ENCODE measurements around the gene SLC30A2.
"Not testable (repeated sequence)": the region's sequence is repeated elsewhere in the genome, so short reads cannot be mapped to it uniquely, and the experiment has no call there.

SLC30A2 gene

GRCh38 chr1:26045722-26046245 is at the start of gene SLC30A2:
Gene SLC30A2, minus strand, starts transcription at chr1:26046118. Its CDS starts 222 bp downstream, at chr1:26045896.
- no peak for DNase-seq (ENCODE audit: low read depth)

DNA sequence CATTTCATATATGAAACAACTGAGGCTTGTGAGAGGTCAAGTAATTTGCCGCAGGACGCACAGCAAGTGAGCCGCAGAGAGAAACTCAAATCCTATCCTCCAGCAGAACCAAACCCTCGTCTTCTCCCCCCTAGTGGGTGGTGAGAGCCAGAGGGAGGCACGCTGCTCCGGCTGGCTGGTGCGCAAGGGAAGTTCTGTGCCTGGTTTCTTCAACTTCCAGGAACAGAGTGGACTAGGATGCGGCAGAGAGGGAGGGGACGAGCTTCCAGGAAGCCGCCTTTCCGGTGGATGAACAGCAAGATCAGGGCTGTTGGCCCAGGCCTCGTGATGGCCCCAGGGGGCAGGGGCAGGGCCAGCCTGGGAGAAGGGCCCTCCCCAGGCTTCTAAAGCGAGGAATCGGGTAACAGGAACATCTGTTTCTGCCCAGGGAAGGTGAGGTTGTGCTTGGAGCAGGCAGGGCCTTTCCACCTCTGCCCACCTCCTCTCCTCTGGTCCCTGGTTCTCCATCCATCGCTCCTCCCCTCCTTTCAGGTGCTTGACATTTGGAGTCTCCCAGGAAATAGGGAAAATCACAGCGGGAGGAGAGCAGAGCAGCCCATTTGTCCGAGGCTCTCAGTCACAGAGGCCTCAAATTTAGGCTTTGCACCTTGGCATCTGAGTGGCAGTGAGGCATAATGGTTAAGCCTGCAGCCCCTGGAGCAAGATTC is 48.9 kb upstream of the SLC30A2 start:
- no peak for DNase-seq (ENCODE audit: low read depth)

GRCh38 chr1:26094076-26094669 is 48.3 kb upstream of the SLC30A2 start:
- DNase-seq (ENCODE audit: low read depth) = no peak

DNA sequence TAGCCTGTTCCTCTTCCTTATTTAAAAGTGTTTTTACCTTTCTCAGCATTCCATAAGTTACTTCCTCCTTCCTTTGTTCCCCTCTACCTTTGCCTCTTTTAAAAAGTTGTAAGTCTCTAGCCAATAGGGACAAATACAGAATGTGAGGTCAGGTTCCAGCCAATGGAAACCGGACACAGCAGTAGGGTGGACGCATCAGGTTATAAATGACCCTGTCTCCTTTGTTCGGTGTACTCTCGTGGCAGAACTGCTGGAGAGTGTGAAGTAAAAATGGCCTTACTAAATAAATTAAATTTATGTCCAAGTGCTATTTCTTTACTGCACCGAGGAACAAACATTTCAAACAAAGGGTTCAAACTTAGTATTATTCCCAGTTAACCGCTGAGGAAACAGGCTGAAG is 47.7 kb upstream of the SLC30A2 start:
- DNase-seq (ENCODE audit: low read depth) = not testable (repeated sequence)

DNA sequence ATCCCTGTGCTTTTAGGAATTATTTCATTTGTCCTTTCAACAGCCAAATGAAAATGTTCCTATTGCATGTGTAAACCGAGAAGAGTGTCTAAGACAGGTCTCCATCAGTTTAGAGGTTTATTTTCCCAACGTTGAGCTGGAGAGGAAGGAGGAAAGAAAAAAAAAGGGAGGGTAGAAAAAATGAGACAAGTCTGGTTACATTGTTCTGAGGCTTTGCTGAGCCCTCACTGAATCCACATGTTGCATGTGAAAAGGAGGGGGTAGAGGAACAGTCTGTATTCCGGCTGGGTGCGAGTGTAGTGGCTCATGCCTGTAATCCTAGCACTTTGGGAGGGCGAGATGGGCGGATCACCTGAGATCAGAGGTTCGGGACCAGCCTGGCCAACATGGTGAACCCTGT is 46.5 kb upstream of the SLC30A2 start:
- no peak for DNase-seq (ENCODE audit: low read depth)

- no peak for DNase-seq (ENCODE audit: low read depth)
Measured at GRCh38 chr1:26090893-26091292, 45.0 kb upstream of the SLC30A2 start.

GRCh38 chr1:26089125-26089524 is 43.2 kb upstream of the SLC30A2 start:
- DNase-seq (ENCODE audit: low read depth) = no peak

GRCh38 chr1:26084844-26085243 is 38.9 kb upstream of the SLC30A2 start:
- DNase-seq (ENCODE audit: low read depth) = no peak

DNA sequence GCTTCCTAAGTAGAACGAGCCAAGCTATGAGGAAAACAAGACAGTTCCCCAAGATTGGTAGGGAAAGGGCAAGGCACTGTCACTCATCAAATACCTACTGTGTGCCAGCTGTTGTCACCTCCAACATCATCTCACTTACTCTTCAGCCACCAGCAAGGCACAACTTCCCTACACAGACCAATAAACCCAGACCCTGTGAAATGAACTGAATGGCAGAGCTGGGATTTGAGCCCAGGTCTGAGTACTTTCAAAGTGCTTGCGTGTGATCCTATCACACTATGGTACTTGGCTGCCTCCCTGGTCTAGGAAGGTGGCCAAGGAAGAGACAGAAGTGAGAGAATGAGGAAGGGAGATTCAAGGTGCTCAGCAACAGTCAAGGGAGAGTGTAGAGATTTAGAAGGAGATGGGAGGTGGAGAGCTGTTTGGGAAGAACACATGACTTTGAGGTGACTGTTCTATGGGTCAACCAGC is 38.2 kb upstream of the SLC30A2 start:
- DNase-seq (ENCODE audit: low read depth) = no peak

DNA sequence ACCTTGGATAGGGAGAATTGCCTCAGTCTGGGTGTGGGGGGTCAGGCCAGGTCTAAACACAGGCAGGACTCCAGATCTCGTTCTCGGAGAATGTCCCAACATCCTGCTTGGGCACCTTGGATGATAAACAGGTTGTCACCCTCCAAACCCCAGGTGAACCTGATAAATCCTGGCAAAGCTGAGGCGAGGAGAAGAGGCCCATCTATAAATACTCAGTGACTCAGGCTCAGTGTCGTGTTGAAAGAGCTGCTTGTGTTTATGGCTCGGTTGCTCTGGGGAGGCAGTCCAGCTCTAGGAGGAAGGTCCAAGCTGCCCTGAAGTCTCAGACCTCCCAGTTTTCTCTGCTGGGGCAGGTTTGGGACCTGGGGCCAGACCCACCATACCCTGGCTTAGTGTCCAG is 37.3 kb upstream of the SLC30A2 start:
- DNase-seq (ENCODE audit: low read depth) = no peak

DNA sequence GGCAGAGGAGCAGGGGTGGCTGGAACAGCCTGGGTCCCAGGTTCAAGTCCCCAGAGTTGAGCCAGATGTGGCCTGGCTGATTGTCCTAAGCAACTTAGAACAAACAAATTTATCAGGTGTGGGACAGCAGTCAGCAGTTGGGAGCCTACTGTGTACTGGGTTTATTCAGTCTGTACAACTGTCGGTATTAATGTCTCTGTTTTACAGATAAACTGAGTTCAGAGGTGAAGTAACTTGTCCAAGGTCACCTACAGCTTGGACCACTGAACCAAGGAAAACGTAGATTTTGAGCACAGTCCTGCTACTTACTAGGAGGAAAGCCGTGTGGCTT is 36.1 kb upstream of the SLC30A2 start:
- DNase-seq (ENCODE audit: low read depth) = no peak

GRCh38 chr1:26081267-26082019 is 35.5 kb upstream of the SLC30A2 start:
- DNase-seq (ENCODE audit: low read depth) = no peak

DNA sequence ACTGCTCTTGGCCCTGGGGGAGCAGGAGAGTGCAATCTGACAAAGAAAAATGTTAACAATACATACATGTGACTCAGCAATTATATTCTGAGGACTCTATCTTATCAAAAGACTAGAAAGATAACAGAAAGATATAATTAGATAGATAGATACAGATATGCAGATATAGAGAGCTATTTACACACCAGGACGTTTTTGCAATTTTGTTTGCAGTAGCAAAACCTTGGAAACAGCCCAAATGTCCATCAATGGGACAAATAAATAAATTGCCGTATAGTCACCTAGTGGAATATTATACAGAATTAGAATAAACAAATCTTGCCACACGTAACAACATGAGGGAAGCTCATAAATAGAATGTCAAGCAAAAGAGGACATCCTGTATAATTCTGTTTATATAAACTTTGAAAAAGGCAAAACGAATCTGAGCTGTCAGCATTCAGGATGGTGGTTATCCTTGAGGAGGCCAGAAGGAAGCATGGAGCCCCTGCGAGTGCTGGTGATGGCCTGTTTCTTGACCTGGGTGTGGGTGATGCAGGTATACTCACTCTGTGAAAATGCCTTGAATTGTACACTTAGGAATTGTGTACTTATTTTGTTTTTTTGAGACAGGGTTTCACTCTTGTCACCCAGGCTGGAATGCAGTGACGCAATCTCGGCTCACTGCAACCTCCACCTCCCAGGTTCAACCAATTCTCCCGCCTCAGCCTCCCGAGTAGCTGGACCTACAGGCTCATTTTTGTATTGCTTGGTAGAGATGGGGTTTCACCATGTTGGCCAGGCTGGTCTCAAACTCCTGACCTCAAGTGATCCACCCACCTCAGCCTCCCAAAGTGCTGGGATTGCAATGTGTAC is 34.3 kb upstream of the SLC30A2 start:
- DNase-seq (ENCODE audit: low read depth) = no peak

DNA sequence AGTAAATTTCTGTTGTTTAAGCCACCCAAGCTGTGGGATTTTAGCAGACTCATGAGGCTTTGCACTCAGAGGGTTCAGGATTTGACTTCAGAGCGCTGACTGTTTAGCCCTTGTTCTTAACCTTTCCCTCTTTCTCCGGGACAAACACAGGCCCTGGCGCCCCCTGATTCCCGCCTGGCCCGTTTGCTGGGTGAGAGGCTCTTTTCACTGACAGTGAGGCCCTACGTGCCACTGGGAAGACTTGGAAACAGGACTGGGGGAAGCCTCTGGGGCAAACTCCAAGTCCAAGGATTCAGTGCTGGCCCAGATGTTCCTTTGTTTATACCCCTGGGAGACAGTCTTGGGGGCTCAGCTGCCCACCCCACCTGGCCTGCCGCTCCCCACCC is 33.3 kb upstream of the SLC30A2 start:
- DNase-seq (ENCODE audit: low read depth) = no peak

- DNase-seq (ENCODE audit: low read depth) = no peak
Measured at GRCh38 chr1:26078286-26079177, 32.6 kb upstream of the SLC30A2 start.

GRCh38 chr1:26077524-26077923 is 31.6 kb upstream of the SLC30A2 start:
- no peak for DNase-seq (ENCODE audit: low read depth)

DNA sequence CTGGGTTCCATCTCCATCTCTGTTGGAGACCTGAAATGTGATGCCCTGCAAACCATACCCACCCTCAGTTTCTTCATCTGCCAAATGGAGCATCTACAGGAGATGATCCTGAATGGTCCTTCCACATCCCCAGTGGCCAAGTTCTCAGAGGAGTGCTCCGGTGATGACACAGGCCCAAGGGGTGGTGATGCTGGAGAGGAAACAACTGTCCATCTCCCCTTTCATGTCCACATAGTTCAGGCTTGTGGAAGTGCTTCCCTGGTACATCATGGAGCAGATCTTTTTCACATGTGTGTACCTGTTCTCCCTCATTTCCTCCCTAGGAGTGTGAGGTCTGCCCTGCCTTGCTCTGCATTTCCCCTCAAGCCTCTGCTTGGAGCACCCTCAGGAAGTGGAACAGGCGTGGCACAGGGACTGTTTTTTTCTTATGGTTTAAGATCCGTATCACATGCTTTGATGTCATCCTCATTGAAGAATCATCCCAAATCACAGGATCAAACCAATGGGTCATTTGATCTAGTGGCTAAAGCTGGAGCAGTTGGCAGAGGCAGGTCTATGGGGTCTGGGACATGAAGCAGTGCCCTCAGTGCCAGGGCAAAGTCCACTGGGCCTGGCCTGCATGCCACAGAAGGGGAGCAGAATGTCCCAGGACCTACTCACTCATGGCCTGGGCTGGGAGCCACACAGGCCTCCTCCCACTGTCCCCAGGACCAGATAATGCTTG is 29.7 kb upstream of the SLC30A2 start:
- no peak for DNase-seq (ENCODE audit: low read depth)

DNA sequence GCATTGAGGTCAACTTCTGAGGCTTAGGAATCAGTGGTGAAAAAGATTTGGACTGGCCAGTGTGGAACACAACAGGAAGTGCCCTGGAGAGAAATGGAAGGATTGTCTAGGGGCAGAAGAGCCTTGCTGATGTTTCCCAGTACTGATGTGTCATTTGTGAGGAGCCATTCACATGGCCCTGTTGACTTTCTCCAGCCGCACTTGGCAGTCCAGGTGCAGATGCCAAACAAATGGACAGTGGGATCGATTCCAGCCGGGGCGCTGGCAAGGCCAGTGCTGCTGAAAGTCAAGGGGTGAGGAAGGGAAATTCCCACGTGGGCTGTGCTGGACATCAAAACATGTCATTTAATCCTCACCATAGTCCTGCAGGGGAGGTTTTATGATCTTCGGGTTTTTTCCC is 26.4 kb upstream of the SLC30A2 start:
- no peak for DNase-seq (ENCODE audit: low read depth)

GRCh38 chr1:26070963-26071342 is 25.0 kb upstream of the SLC30A2 start:
- no peak for DNase-seq (ENCODE audit: low read depth)

DNA sequence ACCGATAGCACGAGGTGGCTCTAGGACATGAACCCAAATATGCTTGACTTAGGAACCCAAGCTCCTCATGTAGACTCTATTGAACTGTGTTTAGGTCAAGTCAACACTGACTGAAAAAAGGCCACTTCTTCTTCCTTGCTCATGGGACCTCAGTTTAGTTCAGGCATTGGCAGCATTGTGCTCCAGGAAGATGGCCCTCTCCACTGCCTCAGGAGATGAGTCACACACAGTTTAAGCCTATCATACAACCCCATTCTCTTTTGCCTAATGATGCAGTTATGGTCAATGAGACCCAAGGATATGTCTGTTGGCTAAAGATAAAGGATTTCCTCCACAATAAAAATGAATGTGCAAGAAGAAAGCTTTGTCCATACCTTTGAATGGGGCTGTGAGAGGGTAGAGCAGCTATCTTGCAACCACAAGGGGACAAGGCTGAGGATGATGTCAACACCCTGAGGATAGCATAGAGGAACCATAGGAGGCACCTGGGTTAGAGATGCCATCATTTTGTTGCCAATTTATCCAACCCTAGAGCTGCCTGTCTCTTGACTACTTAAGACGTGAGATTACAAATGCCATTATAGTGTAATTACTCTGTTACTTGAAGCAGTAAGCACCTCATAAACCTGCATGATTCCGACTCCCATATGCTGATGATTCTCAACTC is 24.5 kb upstream of the SLC30A2 start:
- DNase-seq (ENCODE audit: low read depth) = no peak
